Heart left ventricle (tissue), 13 donors: ENCODE measurements around the gene TSKU.

Source experiments
- POLR2A ChIP-seq, 2 donors: fragments of 450-650 bp; IDR thresholded peaks; one replicate each; pipeline ENCODE4 v1.6.1; 2017; ENCODE audit warnings: antibody characterized with exemption in 2 of 2, mild to moderate bottlenecking in 2 of 2, moderate library complexity in 2 of 2
- TF ChIP-seq, protein P1 (sequence below), 12 donors: fragments of 200-600 bp; sonication (generic) in 4 of 12; IDR thresholded peaks; one replicate each; pipeline versions ENCODE4 v1.5.0 to v1.8.0; 2018 to 2022; ENCODE audit warnings: antibody characterized with exemption in 12 of 12, mild to moderate bottlenecking in 5 of 12
- donor health status: ischemic (EF 13 %, LVEDD 7.1; RV severe dilation, severe dysfunction).
- donor health status: DM: no; HTN: yes; CAD: no.
- donor health status: DM: no; HTN: no; CAD: no.
- donor health status: ischemic (EF 25% LVEDD 6.9; RV normal size, moderate dysfunction).
- donor health status: ischemic (EF 25% LVEDD 5.7; RV mildly dilated, moderate dysfunction).
- donor health status: ischemic (EF 35%, LVEDD 5.7; RV mildly dilated, moderate dysfunction).
- donor health status: nonischemic (EF 11% LVEDD 7.7; RV severe dilation, severe dysfunction).
- donor health status: DM: yes; HTN: yes; CAD: no.
- donor health status: PGD.
- donor health status: ischemic (EF 29% LVEDD 5.4; RV normal size, mild dysfunction).
- donor health status: nonischemic (EF 23%, LVEDD 6.1; RV moderate dilation, normal function).

DNA sequence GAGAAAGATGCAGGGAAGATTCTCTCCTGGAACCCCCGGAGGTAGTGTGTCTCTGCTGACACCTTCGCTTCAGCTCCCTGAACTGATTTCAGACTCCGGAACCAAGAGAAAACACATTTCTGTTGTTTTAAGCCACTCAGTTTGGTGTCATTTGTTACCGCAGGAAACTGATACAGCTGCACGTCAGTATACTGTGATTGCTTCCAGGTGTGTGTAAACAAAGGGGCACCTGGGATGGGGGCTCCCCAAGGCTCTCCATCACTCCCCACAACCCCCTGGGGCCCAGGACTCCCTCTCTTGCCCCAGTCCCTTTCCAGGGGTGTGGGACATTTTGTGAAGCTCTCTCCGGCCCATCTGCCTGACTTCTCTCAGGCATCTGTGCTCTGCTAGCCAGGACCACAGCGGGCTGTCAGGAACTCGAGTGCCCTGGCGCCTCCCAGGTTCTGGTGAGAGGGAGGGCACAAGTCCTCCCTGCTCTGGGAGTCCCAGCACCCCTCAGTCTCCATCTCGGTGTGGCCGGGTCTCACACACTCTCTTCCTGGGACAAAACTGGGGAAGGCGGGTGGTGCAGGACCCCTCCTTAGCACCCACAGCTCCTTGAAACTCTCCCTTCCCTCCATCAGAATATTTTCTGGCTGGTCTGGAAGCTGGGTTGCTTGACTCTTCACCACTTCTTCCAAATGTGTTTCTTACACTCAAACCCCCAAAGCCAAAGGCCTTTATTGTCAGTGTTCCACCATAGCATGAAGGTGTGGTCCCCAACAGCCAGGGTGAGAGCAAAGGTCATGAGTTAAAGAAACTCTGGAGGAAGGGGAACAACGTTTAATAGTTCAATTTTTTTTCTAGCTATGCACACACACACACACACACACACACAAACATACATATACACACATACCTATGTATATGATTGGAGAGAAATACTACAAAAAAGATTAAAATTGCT, 35.0 kb upstream of the TSKU start:
- TF ChIP-seq, protein P1, sequence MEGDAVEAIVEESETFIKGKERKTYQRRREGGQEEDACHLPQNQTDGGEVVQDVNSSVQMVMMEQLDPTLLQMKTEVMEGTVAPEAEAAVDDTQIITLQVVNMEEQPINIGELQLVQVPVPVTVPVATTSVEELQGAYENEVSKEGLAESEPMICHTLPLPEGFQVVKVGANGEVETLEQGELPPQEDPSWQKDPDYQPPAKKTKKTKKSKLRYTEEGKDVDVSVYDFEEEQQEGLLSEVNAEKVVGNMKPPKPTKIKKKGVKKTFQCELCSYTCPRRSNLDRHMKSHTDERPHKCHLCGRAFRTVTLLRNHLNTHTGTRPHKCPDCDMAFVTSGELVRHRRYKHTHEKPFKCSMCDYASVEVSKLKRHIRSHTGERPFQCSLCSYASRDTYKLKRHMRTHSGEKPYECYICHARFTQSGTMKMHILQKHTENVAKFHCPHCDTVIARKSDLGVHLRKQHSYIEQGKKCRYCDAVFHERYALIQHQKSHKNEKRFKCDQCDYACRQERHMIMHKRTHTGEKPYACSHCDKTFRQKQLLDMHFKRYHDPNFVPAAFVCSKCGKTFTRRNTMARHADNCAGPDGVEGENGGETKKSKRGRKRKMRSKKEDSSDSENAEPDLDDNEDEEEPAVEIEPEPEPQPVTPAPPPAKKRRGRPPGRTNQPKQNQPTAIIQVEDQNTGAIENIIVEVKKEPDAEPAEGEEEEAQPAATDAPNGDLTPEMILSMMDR (IDR thresholded peaks at IDR 0.05), result no peak
- no peak for TF ChIP-seq POLR2A (IDR thresholded peaks at IDR 0.05)
